Measurements from ENCODE around the gene POLR1H.

DNA sequence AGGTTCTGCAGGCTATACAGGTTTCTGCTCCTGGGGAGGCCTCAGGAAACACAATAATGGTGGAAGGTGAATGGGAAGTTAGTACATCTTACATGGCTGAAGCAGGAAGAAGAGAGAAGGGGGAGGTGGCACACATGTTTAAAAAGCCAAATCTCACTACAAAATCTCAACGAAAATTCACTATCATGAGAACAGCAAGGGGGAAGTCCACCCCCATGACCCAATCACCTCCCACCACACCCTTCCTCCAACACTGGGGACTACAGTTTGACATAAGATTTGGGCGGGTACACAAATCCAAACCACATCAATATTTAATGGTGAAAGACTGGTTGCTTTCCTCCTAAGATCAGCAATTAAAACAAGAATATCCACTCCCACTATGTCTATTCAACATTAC lies 13.8 kb upstream of the POLR1H start:
- TF ChIP-seq, protein P1, sequence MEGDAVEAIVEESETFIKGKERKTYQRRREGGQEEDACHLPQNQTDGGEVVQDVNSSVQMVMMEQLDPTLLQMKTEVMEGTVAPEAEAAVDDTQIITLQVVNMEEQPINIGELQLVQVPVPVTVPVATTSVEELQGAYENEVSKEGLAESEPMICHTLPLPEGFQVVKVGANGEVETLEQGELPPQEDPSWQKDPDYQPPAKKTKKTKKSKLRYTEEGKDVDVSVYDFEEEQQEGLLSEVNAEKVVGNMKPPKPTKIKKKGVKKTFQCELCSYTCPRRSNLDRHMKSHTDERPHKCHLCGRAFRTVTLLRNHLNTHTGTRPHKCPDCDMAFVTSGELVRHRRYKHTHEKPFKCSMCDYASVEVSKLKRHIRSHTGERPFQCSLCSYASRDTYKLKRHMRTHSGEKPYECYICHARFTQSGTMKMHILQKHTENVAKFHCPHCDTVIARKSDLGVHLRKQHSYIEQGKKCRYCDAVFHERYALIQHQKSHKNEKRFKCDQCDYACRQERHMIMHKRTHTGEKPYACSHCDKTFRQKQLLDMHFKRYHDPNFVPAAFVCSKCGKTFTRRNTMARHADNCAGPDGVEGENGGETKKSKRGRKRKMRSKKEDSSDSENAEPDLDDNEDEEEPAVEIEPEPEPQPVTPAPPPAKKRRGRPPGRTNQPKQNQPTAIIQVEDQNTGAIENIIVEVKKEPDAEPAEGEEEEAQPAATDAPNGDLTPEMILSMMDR (IDR thresholded peaks at IDR 0.05; ENCODE audit: insufficient read depth, low read length, poor library complexity, severe bottlenecking): no peak
- TF ChIP-seq EZH2phosphoT487 (conservative IDR thresholded peaks at IDR 0.05; ENCODE audit: low read length): no peak

All from SU-DHL-6 (cell line).